GM12874 (cell line): ENCODE measurements around the gene BAMBI.

ENCODE experiments used
- CTCF ChIP-seq: IDR thresholded peaks from 2 replicates; pipeline ENCODE4 v1.5.1; 2011; ENCODE audit warnings: low read depth, mild to moderate bottlenecking, control low read depth, low read length, moderate library complexity; ENCODE audit not compliant: insufficient read depth

Gene BAMBI

GRCh38 chr10:28711776-28712175 is 34.5 kb downstream of the BAMBI start:
- no peak for TF ChIP-seq CTCF

- TF ChIP-seq CTCF: no peak
These were observed 36.5 kb downstream of the BAMBI start for GRCh38 chr10:28713626-28714352.

GRCh38 chr10:28714401-28715053 is 37.2 kb downstream of the BAMBI start:
- TF ChIP-seq CTCF: no peak

GRCh38 chr10:28715246-28715645 is 37.9 kb downstream of the BAMBI start:
- no peak for TF ChIP-seq CTCF

GRCh38 chr10:28715757-28716156 is 38.4 kb downstream of the BAMBI start:
- TF ChIP-seq CTCF: no peak

- TF ChIP-seq CTCF: no peak
These were observed 39.4 kb downstream of the BAMBI start for GRCh38 chr10:28716748-28717147.

- TF ChIP-seq CTCF: no peak
These were observed 40.4 kb downstream of the BAMBI start for GRCh38 chr10:28717656-28718201.
